ENCODE data around the gene GALNT7.

GRCh38 chr4:173166491-173166890, 2.1 kb upstream of the GALNT7 start:
- TF ChIP-seq CTCF (IDR thresholded peaks at IDR 0.05): no peak
- no peak for TF ChIP-seq REST (IDR thresholded peaks at IDR 0.05; ENCODE audit: insufficient read depth in 1 of 2, low read depth in 2 of 2, low read length in 1 of 2)
